AG04449 (cell line): Measurements from ENCODE around the gene RBM10.

Source experiments
- CTCF ChIA-PET: fragments of 350-600 bp; formaldehyde crosslinking; extraction: SDS; loops from one replicate; lab custom pipeline; 2021; ENCODE audit warnings: antibody characterized with exemption; lab: Yijun Ruan, JAX
- POLR2A ChIA-PET: fragments of 400-600, 350-600 bp; formaldehyde crosslinking; extraction: SDS; loops from one replicate; lab custom pipeline; 2020; ENCODE audit warnings: antibody characterized with exemption, inconsistent platforms; lab: Yijun Ruan, JAX
- DNase-seq: peaks from one replicate; pipeline ENCODE4 v3.0.0-alpha.2; 2010; ENCODE audit warnings: low read depth, low spot score
- H3K4me3 ChIP-seq: 2 replicates; pipeline ENCODE4 v1.5.1; 2011; ENCODE audit warnings: low read depth, mild to moderate bottlenecking, control low read depth, low read length
- TF ChIP-seq, protein P1 (sequence below): IDR thresholded peaks from one replicate; pipeline ENCODE4 v1.5.1; 2011; ENCODE audit warnings: mild to moderate bottlenecking, moderate library complexity, low read length, control low read depth, inconsistent platforms; ENCODE audit not compliant: insufficient read depth; ENCODE audit errors: missing control alignments

RBM10 gene

DNA sequence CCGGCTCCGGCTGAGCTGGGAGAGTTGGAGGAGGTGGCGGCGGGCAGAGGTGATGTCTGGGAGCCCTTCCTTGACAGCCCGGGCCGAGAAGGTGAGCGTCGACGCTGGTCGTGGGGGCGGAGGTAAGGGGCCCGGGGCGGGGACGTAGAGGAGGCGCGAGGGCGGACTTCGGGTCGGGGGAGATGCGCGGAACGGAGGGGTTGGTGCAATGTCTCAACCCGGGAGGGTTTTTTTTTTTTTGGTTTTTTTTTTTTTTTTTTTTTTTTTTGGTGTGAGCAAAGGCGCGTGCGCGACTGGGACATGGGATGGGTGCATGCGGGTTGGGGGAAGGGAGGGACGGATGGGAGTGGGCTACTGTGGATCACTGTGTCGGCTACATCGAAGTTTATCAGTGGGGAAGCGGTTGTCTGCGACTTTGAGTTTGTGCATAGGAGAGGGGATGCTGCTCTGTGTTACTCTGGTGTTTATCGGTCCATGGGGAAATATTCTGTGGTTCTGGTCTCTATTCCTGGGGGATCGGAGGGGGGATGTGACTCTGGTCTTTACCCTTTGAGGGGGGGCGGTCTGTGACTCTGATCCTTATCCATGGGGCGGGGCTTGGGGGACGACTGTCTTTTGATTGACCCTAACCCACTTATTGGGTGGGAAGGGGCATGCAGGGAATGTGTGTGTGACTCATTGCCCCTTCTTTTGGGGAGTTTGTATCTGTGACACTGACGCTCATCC lies 537 bp downstream of the RBM10 start:
- CTCF ChIA-PET = interaction anchor here (0.9 to 2.0 kb wide), 10 partner anchors 9 to 179 kb away, joined by 3 to 17 read pairs (median 4); no protein-coding TSS in a partner anchor
- POLR2A ChIA-PET = interaction anchor here (0.9 to 1.2 kb wide), 2 partner anchors 9 to 16 kb away, joined by 3 to 7 read pairs; no protein-coding TSS in a partner anchor
- peak overlapping the region; percentile 80 for H3K4me3 ChIP-seq
- no peak for DNase-seq
- TF ChIP-seq, protein P1, sequence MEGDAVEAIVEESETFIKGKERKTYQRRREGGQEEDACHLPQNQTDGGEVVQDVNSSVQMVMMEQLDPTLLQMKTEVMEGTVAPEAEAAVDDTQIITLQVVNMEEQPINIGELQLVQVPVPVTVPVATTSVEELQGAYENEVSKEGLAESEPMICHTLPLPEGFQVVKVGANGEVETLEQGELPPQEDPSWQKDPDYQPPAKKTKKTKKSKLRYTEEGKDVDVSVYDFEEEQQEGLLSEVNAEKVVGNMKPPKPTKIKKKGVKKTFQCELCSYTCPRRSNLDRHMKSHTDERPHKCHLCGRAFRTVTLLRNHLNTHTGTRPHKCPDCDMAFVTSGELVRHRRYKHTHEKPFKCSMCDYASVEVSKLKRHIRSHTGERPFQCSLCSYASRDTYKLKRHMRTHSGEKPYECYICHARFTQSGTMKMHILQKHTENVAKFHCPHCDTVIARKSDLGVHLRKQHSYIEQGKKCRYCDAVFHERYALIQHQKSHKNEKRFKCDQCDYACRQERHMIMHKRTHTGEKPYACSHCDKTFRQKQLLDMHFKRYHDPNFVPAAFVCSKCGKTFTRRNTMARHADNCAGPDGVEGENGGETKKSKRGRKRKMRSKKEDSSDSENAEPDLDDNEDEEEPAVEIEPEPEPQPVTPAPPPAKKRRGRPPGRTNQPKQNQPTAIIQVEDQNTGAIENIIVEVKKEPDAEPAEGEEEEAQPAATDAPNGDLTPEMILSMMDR = no peak

DNA sequence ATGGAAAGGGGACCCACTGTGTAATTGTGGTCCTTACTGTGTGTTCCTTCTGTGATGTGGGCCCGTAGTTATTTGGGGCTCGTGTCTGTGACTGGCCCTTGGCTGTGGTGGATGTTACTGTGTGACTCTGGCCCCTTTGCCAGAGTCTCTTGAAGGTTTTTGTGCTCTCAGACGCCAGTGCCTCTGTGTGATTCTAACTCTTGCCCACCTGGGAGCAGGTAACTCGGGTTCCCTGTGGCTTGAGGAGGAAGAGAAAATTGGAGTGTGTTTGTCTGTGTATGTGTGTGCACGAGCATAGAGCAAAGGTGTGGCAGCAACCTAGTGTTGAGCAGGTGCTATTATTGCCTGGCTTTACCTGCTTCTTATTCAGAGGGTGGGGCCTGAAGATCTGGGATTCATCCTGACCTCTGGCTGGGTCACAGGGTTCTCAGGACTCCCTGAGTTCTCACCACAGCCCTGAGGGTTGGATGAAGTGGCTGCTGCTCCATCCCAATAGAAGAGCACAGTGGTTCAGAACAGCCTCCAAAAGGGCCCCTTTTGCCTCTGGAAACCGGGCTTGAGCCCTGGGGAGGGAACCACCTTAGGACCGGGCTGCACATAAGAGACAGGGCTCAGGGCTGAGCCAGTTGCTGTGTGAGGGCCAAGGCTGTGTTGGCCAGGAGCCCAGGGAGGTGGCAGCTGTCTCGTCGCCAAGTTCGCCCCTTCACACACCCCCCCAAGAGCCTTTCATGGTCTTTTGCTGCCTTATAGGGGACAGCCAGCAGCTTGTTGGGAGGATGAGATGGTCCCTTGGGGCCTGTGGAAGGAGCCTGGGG lies 1.3 kb downstream of the RBM10 start:
- POLR2A ChIA-PET = no interaction called here
- TF ChIP-seq, protein P1 = no peak
- DNase-seq = no peak
- H3K4me3 ChIP-seq = peak overlapping the region; percentile 80
- CTCF ChIA-PET = no interaction called here

- DNase-seq = no peak
- ChIA-PET POLR2A (no interaction called here), CTCF (no interaction called here)
Measured at GRCh38 chrX:47146936-47147859, 2.2 kb downstream of the RBM10 start.

GRCh38 chrX:47148946-47149345 lies 3.9 kb downstream of the RBM10 start:
- ChIA-PET POLR2A (no interaction called here), CTCF (no interaction called here)
- no peak overlapping the region for H3K4me3 ChIP-seq
- no peak for DNase-seq
- TF ChIP-seq, protein P1 = no peak

More at GRCh38 chrX:47146936-47147859, 2.2 kb downstream of the RBM10 start:
- peak overlapping the region; percentile 80 for H3K4me3 ChIP-seq
- TF ChIP-seq, protein P1 = no peak

DNA sequence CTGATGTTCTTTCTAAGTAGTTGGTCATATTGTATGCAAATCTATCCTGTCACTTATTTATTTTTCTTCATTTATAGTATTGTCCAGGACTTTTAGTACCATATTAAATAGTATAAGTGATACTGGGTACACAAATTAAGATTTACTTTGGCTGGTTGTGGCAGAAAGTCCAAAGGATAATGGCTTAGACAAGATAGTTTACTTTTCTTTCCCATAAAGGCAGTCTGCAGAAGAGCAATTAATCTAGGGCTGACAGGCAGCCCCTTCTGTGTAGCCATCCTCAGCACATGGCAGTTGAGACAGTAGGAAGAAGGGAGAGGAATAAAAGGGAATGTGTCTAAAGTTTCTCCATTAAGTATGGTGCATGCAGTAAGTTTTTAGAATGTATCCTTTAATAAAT lies 6.4 kb downstream of the RBM10 start:
- ChIA-PET POLR2A (no interaction called here), CTCF (no interaction called here)
- no peak overlapping the region for H3K4me3 ChIP-seq
- no peak for DNase-seq
- TF ChIP-seq, protein P1 = no peak
